HG03354 (cell line): Measurements from ENCODE around the gene ZNF45.
"Not testable (repeated sequence)": the region's sequence is repeated elsewhere in the genome, so short reads cannot be mapped to it uniquely, and the experiment has no call there.

Experiments used
- ATAC-seq: cut with Tn5 transposase; IDR thresholded peaks from one replicate; pipeline ENCODE4 v1.9.1; 2021; ENCODE audit warnings: mild to moderate bottlenecking; ENCODE audit not compliant: unreplicated experiment, poor library complexity, severe bottlenecking

Gene ZNF45

GRCh38 chr19:43934985-43935708 is at the start of gene ZNF45:
Gene ZNF45, minus strand, starts transcription at chr19:43935282. Its CDS starts 13,097 bp downstream, at chr19:43922185.
- peak; percentile 94 for ATAC-seq

- ATAC-seq: peak; percentile 10
Measured at GRCh38 chr19:43984687-43985000, 49.6 kb upstream of the ZNF45 start.

GRCh38 chr19:43983912-43984686 is 49.0 kb upstream of the ZNF45 start, which contains the start of gene ZNF155:
Gene ZNF155, plus strand, starts transcription at chr19:43984188. Its CDS starts 4,356 bp downstream, at chr19:43988544.
- peak; percentile 88 for ATAC-seq

GRCh38 chr19:43983544-43983911 is 48.4 kb upstream of the ZNF45 start:
- ATAC-seq: peak; percentile 12

GRCh38 chr19:43976732-43977131 is 41.6 kb upstream of the ZNF45 start:
- no peak for ATAC-seq

- ATAC-seq: no peak
Measured at GRCh38 chr19:43966079-43966694, 31.1 kb upstream of the ZNF45 start.

GRCh38 chr19:43960411-43960810 is 25.3 kb upstream of the ZNF45 start:
- no peak for ATAC-seq

GRCh38 chr19:43957891-43958290 is 22.8 kb upstream of the ZNF45 start:
- ATAC-seq: no peak

- no peak for ATAC-seq
Measured at GRCh38 chr19:43956827-43957226, 21.7 kb upstream of the ZNF45 start.

GRCh38 chr19:43950834-43951645 is 16.0 kb upstream of the ZNF45 start, which contains the start of gene ZNF221:
Gene ZNF221, plus strand, starts transcription at chr19:43951228. Its CDS starts 11,499 bp downstream, at chr19:43962727.
- ATAC-seq: peak; percentile 95

- ATAC-seq: not testable (repeated sequence)
Measured at GRCh38 chr19:43949803-43950202, 14.7 kb upstream of the ZNF45 start.

- ATAC-seq: not testable (repeated sequence)
Measured at GRCh38 chr19:43947412-43947811, 12.3 kb upstream of the ZNF45 start.

- no peak for ATAC-seq
Measured at GRCh38 chr19:43941209-43941608, 6.1 kb upstream of the ZNF45 start.

GRCh38 chr19:43940719-43941118 is 5.6 kb upstream of the ZNF45 start:
- no peak for ATAC-seq

GRCh38 chr19:43939557-43940260 is 4.6 kb upstream of the ZNF45 start:
- no peak for ATAC-seq

GRCh38 chr19:43936188-43936587 is 1.1 kb upstream of the ZNF45 start:
- no peak for ATAC-seq

GRCh38 chr19:43934055-43934984 is 762 bp downstream of the ZNF45 start:
- no peak for ATAC-seq

GRCh38 chr19:43928820-43929219 is 6.3 kb downstream of the ZNF45 start:
- no peak for ATAC-seq
